IMR-90 (cell line): ENCODE measurements around the gene TMEM184B. TPM values are rescaled to one million over a fixed set of nuclear protein-coding genes. Genes with fewer than 3 reads are reported as not detected.

Experiments
- ATAC-seq: fragments of 200-7000 bp; cut with Tn5 transposase; 2 replicates; pipeline ENCODE4 v1.9.1; 2020; ENCODE audit warnings: low read depth, mild to moderate bottlenecking, moderate library complexity
- BruUV-seq: library from RNA; stranded (reverse); fragments of 400-500 nt; replicated peaks from 2 replicates; lab custom pipeline; 2021; lab: Mats Ljungman, UMichigan
- CTCF ChIA-PET: fragments of 300-600 bp; formaldehyde crosslinking; extraction: SDS; loops from one replicate; lab custom pipeline; 2021; ENCODE audit warnings: antibody characterized with exemption; lab: Yijun Ruan, JAX
- POLR2A ChIA-PET: fragments of 300-600 bp; sonication (Branson Sonifier 250); formaldehyde crosslinking; loops from one replicate; lab custom pipeline; 2022; ENCODE audit warnings: antibody characterized with exemption; ENCODE audit not compliant: unreplicated experiment; lab: Charles Lee
- DNase-seq: peaks from one replicate; pipeline ENCODE4 v3.0.0; 2013
- H2AFZ ChIP-seq: replicated peaks from 2 replicates; pipeline ENCODE3; 2013; ENCODE audit warnings: low read length, mild to moderate bottlenecking; ENCODE audit not compliant: poor library complexity
- H2AK5ac ChIP-seq: 2 replicates; pipeline ENCODE4 v1.6.1; 2013; ENCODE audit warnings: low read depth, low read length, inconsistent platforms
- H2AK9ac ChIP-seq: replicated peaks from 2 replicates; pipeline ENCODE3; 2013; ENCODE audit warnings: mild to moderate bottlenecking, low read depth, low read length, moderate library complexity; ENCODE audit not compliant: poor library complexity
- H2BK120ac ChIP-seq: 2 replicates; pipeline ENCODE4 v1.6.1; 2013; ENCODE audit warnings: low read depth, low read length, inconsistent platforms
- H2BK15ac ChIP-seq: 3 replicates; pipeline ENCODE4 v1.6.1; 2013; ENCODE audit warnings: low read depth, low read length, inconsistent platforms
- H2BK20ac ChIP-seq: 2 replicates; pipeline ENCODE4 v1.6.1; 2013; ENCODE audit warnings: low read depth, mild to moderate bottlenecking, inconsistent platforms, low read length, moderate library complexity
- H2BK5ac ChIP-seq: 2 replicates; pipeline ENCODE4 v1.6.1; 2013; ENCODE audit warnings: mild to moderate bottlenecking, low read depth, low read length, inconsistent platforms; ENCODE audit not compliant: poor library complexity, severe bottlenecking
- H3K14ac ChIP-seq: replicated peaks from 2 replicates; pipeline ENCODE4 v1.6.1; 2013; ENCODE audit warnings: low read depth, low read length, inconsistent platforms
- H3K18ac ChIP-seq: 2 replicates; pipeline ENCODE4 v1.6.1; 2013; ENCODE audit warnings: low read depth, low read length, control low read depth
- H3K23ac ChIP-seq: 2 replicates; pipeline ENCODE4 v1.6.1; 2013; ENCODE audit warnings: low read depth, low read length, inconsistent platforms
- H3K27ac ChIP-seq: 2 replicates; pipeline ENCODE4 v1.5.1; 2013; ENCODE audit warnings: mild to moderate bottlenecking, control low read depth, low read length; ENCODE audit not compliant: insufficient read depth
- H3K27me3 ChIP-seq: 2 replicates; pipeline ENCODE4 v1.6.1; 2013; ENCODE audit warnings: low read length; ENCODE audit not compliant: control insufficient read depth, insufficient read depth
- H3K36me3 ChIP-seq: 2 replicates; pipeline ENCODE4 v1.6.1; 2013; ENCODE audit warnings: low read length, mixed read lengths; ENCODE audit not compliant: control insufficient read depth, insufficient read depth
- H3K4ac ChIP-seq: 2 replicates; pipeline ENCODE4 v1.6.1; 2013; ENCODE audit warnings: low read depth, low read length, inconsistent platforms
- H3K4me1 ChIP-seq: 2 replicates; pipeline ENCODE4 v1.6.1; 2013; ENCODE audit warnings: low read length, mixed read lengths; ENCODE audit not compliant: control insufficient read depth, insufficient read depth
- H3K4me2 ChIP-seq: 2 replicates; pipeline ENCODE4 v1.6.1; 2013; ENCODE audit warnings: low read depth, mild to moderate bottlenecking, control low read depth, low read length, moderate library complexity
- H3K4me3 ChIP-seq: 2 replicates; pipeline ENCODE4 v1.5.1; 2013; ENCODE audit warnings: low read depth, mild to moderate bottlenecking, control low read depth, low read length, moderate library complexity; ENCODE audit not compliant: insufficient read depth
- H3K56ac ChIP-seq: 2 replicates; pipeline ENCODE4 v1.6.1; 2013; ENCODE audit warnings: low read length, inconsistent platforms; ENCODE audit not compliant: insufficient read depth; ENCODE audit errors: extremely low read depth
- H3K79me1 ChIP-seq, 2 experiments: 2 replicates each; pipeline ENCODE4 v1.6.1; 2013; ENCODE audit warnings: low read length in 2 of 2, inconsistent platforms in 1 of 2, low read depth in 1 of 2
- H3K9ac ChIP-seq: 2 replicates; pipeline ENCODE4 v1.6.1; 2013; ENCODE audit warnings: low read depth, low read length, control low read depth
- H3K9me1 ChIP-seq: 2 replicates; pipeline ENCODE4 v1.6.1; 2013; ENCODE audit warnings: low read length, inconsistent platforms; ENCODE audit not compliant: insufficient read depth
- H3K9me3 ChIP-seq: 2 replicates; pipeline ENCODE4 v1.6.1; 2013; ENCODE audit warnings: low read length; ENCODE audit not compliant: control insufficient read depth, insufficient read depth
- H4K20me1 ChIP-seq: 2 replicates; pipeline ENCODE4 v1.6.1; 2013; ENCODE audit warnings: low read length, inconsistent platforms; ENCODE audit not compliant: insufficient read depth
- H4K5ac ChIP-seq: 2 replicates; pipeline ENCODE4 v1.6.1; 2013; ENCODE audit warnings: mild to moderate bottlenecking, low read depth, low read length, control low read depth
- H4K8ac ChIP-seq, 2 experiments: 2 replicates each; pipeline ENCODE4 v1.6.1; 2013; ENCODE audit warnings: low read depth in 2 of 2, low read length in 2 of 2, control low read depth in 1 of 2, inconsistent platforms in 1 of 2
- H4K91ac ChIP-seq: 2 replicates; pipeline ENCODE4 v1.6.1; 2013; ENCODE audit warnings: low read depth, low read length, inconsistent platforms; ENCODE audit not compliant: insufficient read depth
- CHD1 ChIP-seq: IDR thresholded peaks from 2 replicates; pipeline ENCODE4 v1.6.1; 2012; ENCODE audit warnings: low read depth, low read length, improper control_type of control experiment
- NFE2L2 ChIP-seq: fragments of 150-350 bp; IDR thresholded peaks from 2 replicates; pipeline ENCODE4 v1.6.1; 2016; ENCODE audit warnings: low read depth, mild to moderate bottlenecking, low read length
- POLR2A ChIP-seq: IDR thresholded peaks from 2 replicates; pipeline ENCODE4 v1.6.1; 2012; ENCODE audit warnings: mild to moderate bottlenecking, low read depth, low read length
- WGBS, 2 experiments: methylation state at CpG; one replicate each; pipeline versions ENCODE4 v1.1.5 to v1.1.7; 2013; ENCODE audit warnings: missing lambda C conversion rate in 2 of 2; ENCODE audit not compliant: insufficient read length in 1 of 2; ENCODE audit errors: extremely low coverage in 2 of 2; 5-methylcytosine and 5-hydroxymethylcytosine counted together
- dilution Hi-C: fragments of 300-500 bp; cut with HindIII; formaldehyde crosslinking; loops from one replicate; pipeline ENCODE4 v1.14.3; 2018; ENCODE audit warnings: low sequenced_read_pairs; ENCODE audit not compliant: unreplicated experiment
- in situ Hi-C: fragments of 300-500 bp; cut with MboI; formaldehyde crosslinking; loops from 3 replicates; pipeline ENCODE4 v1.14.3; 2019; ENCODE audit warnings: low sequenced_read_pairs, inconsistent platforms, mixed read lengths
- intact Hi-C: fragments of 100-400 bp; cut with micrococcal nuclease; formaldehyde crosslinking; loops from 2 replicates; pipeline ENCODE4 v1.10.0; 2022
- polyA plus RNA-seq, 3 experiments: library from polyadenylated mRNA; depleted of rRNA; stranded (reverse); fragments of >200 nt; gene quantifications; 2 replicates each; pipeline ENCODE4 v1.2.3, GENCODE V29; 2012; ENCODE audit warnings: low replicate concordance in 1 of 3
- total RNA-seq: library from RNA; depleted of rRNA; stranded (reverse); fragments of >200 nt; gene quantifications from 2 replicates; pipeline ENCODE4 v1.2.3, GENCODE V29; 2012

The TMEM184B gene
- total and polyA plus RNA-seq, 2 of the 4 experiments (the other 2 are of a cell fraction), result 9.1 to 81.1 TPM

- Histone ChIP-seq H2AK9ac (peak overlapping the region; percentile 88), H3K4ac (peak overlapping the region; percentile 85; the same call in 1 of the 2 replicates), H3K4me3 (peak overlapping the region; percentile 67), H3K23ac (peak overlapping the region; percentile 80; the same call in 1 of the 2 replicates), H2BK15ac (no peak overlapping the region), H3K9me3 (no peaks in the 10 kb centered on the region), H3K27me3 (no peaks in the 10 kb centered on the region), H3K27ac (peak overlapping the region; percentile 96), H3K4me1 (peaks cover 26% of the 10 kb centered on the region), H3K9me1 (peaks cover 33% of the 10 kb centered on the region), H4K8ac (peak overlapping the region in 1 of 2 experiments; percentile 69; a peak in 2 of 4 replicates), H3K36me3 (peaks cover 1% of the 10 kb centered on the region; the same call in 1 of the 2 replicates), H3K79me1 (peaks cover 3 to 63% of the 10 kb centered on the region in 2 experiments; a peak in 3 of 4 replicates), H2BK20ac (no peak overlapping the region), H4K91ac (no peak overlapping the region), H2BK120ac (no peak overlapping the region; the same call in 1 of the 2 replicates), H3K18ac (no peak overlapping the region), H4K20me1 (peaks cover 64% of the 10 kb centered on the region), H4K5ac (peak overlapping the region; percentile 26), H3K14ac (peak overlapping the region; percentile 79), H2AFZ (no peak overlapping the region), H3K56ac (no peak overlapping the region), H3K4me2 (peak overlapping the region; percentile 99), H3K9ac (peak overlapping the region; percentile 95), H2BK5ac (peak overlapping the region; percentile 96), H2AK5ac (peak overlapping the region; percentile 24; the same call in 1 of the 2 replicates)
- peak; percentile 56; the same call in 1 of the 2 replicates for TF ChIP-seq POLR2A
- TF ChIP-seq CHD1, result 0 out of 2 replicates have a peak, but pooled peaks have one; percentile 59
- no peak for TF ChIP-seq NFE2L2
- DNase-seq, result peak; percentile 83
- ChIA-PET CTCF (no interaction called here), POLR2A (interaction anchor here (0.5 kb wide), 2 partner anchors 107 to 112 kb away, joined by 5 read pairs; no protein-coding TSS in a partner anchor)
- intact Hi-C loops (loop anchor here (2.0 kb wide), 1 partner anchor 89 kb away; no protein-coding TSS in a partner anchor), dilution Hi-C loops (no loop called here), in situ Hi-C loops (no loop called here)
- no peak for ATAC-seq
- no TSS peak for BruUV-seq
- WGBS, 2 experiments, result 100% methylated on average over 1 of the region's 3 CpGs; no CpG with 5 or more reads in 1 of the 2 experiments
These were observed 68.8 kb downstream of the TMEM184B start for GRCh38 chr22:38203855-38204514.
